Calu3 (cell line): ENCODE data around the gene FAM107B. TPM values are rescaled to one million over a fixed set of nuclear protein-coding genes. Genes with fewer than 3 reads are reported as not detected.
A peak's percentile ranks its signal among the peaks of the same experiment; 100 is the strongest.

Source experiments
- BruUV-seq: library from RNA; stranded (reverse); fragments of 400-500 nt; replicated peaks from 2 replicates; lab custom pipeline; 2021; lab: Mats Ljungman, UMichigan
- CTCF ChIA-PET: fragments of 300-600 bp; sonication (Branson Sonifier 250); formaldehyde crosslinking; loops from one replicate; lab custom pipeline; 2022; ENCODE audit warnings: antibody characterized with exemption; lab: Charles Lee
- DNase-seq: peaks from one replicate; pipeline ENCODE4 v3.0.0; 2022
- H3K27ac Mint-ChIP-seq: one replicate; pipeline ENCODE4 v1.8.0; 2022; ENCODE audit warnings: mixed read lengths; ENCODE audit not compliant: unreplicated experiment
- H3K27me3 Mint-ChIP-seq: one replicate; pipeline ENCODE4 v1.8.0; 2022; ENCODE audit warnings: mixed read lengths; ENCODE audit not compliant: unreplicated experiment
- H3K36me3 Mint-ChIP-seq: one replicate; pipeline ENCODE4 v1.8.0; 2022; ENCODE audit warnings: mild to moderate bottlenecking, moderate library complexity, mixed read lengths; ENCODE audit not compliant: insufficient read depth, unreplicated experiment
- H3K4me1 Mint-ChIP-seq: one replicate; pipeline ENCODE4 v1.8.0; 2022; ENCODE audit warnings: mild to moderate bottlenecking, low read depth, mixed read lengths; ENCODE audit not compliant: unreplicated experiment
- H3K4me3 Mint-ChIP-seq: one replicate; pipeline ENCODE4 v1.8.0; 2022; ENCODE audit warnings: mild to moderate bottlenecking, low read depth, moderate library complexity, mixed read lengths; ENCODE audit not compliant: unreplicated experiment
- H3K9me3 Mint-ChIP-seq: one replicate; pipeline ENCODE4 v1.8.0; 2022; ENCODE audit warnings: low read depth, mixed read lengths; ENCODE audit not compliant: unreplicated experiment
- intact Hi-C: fragments of 100-400 bp; cut with micrococcal nuclease; formaldehyde crosslinking; loops from one replicate; pipeline ENCODE4 v1.10.0; 2022; ENCODE audit not compliant: unreplicated experiment
- total RNA-seq: library from RNA; stranded (reverse); gene quantifications from 2 replicates; pipeline ENCODE4 v1.2.3, GENCODE V29; 2022
- TF ChIP-seq, protein P1 (sequence below): fragments of 200-600 bp; IDR thresholded peaks from one replicate; pipeline ENCODE4 v1.8.0; 2022; ENCODE audit warnings: antibody characterized with exemption; ENCODE audit not compliant: unreplicated experiment

The FAM107B gene
- total RNA-seq, 1 experiment from 2014 or later = 168 TPM

GRCh38 chr10:14491811-14492210 lies 282.9 kb downstream of the FAM107B start:
- Mint-ChIP-seq H3K27me3 (peaks cover 23% of the 10 kb centered on the region), H3K36me3 (no peaks in the 10 kb centered on the region), H3K4me1 (peaks cover 9% of the 10 kb centered on the region), H3K9me3 (no peaks in the 10 kb centered on the region), H3K4me3 (no peak overlapping the region), H3K27ac (no peak overlapping the region)
- no TSS peak for BruUV-seq
- CTCF ChIA-PET = no interaction called here
- no peak for DNase-seq
- TF ChIP-seq, protein P1, sequence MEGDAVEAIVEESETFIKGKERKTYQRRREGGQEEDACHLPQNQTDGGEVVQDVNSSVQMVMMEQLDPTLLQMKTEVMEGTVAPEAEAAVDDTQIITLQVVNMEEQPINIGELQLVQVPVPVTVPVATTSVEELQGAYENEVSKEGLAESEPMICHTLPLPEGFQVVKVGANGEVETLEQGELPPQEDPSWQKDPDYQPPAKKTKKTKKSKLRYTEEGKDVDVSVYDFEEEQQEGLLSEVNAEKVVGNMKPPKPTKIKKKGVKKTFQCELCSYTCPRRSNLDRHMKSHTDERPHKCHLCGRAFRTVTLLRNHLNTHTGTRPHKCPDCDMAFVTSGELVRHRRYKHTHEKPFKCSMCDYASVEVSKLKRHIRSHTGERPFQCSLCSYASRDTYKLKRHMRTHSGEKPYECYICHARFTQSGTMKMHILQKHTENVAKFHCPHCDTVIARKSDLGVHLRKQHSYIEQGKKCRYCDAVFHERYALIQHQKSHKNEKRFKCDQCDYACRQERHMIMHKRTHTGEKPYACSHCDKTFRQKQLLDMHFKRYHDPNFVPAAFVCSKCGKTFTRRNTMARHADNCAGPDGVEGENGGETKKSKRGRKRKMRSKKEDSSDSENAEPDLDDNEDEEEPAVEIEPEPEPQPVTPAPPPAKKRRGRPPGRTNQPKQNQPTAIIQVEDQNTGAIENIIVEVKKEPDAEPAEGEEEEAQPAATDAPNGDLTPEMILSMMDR = no peak
- intact Hi-C loops = no loop called here

- H3K27ac Mint-ChIP-seq = no peak overlapping the region
- H3K36me3 Mint-ChIP-seq = no peaks in the 10 kb centered on the region
- DNase-seq = no peak
- H3K9me3 Mint-ChIP-seq = peaks cover under 1% of the 10 kb centered on the region
- no peak overlapping the region for H3K4me3 Mint-ChIP-seq
- CTCF ChIA-PET = no interaction called here
- H3K27me3 Mint-ChIP-seq = peaks cover 45% of the 10 kb centered on the region
- peaks cover 14% of the 10 kb centered on the region for H3K4me1 Mint-ChIP-seq
- intact Hi-C loops = no loop called here
- BruUV-seq = no TSS peak
- TF ChIP-seq, protein P1 = no peak
Measured at GRCh38 chr10:14489522-14490177, 285.0 kb downstream of the FAM107B start.

- Mint-ChIP-seq H3K27ac (no peak overlapping the region), H3K9me3 (peaks cover 4% of the 10 kb centered on the region), H3K27me3 (peaks cover 61% of the 10 kb centered on the region), H3K4me3 (no peak overlapping the region), H3K36me3 (no peaks in the 10 kb centered on the region), H3K4me1 (peaks cover 14% of the 10 kb centered on the region)
- CTCF ChIA-PET = interaction anchor here (0.6 to 0.7 kb wide), 3 partner anchors 83 to 1088 kb away, joined by 3 read pairs; no protein-coding TSS in a partner anchor
- intact Hi-C loops = no loop called here
- TF ChIP-seq, protein P1 = no peak
- DNase-seq = no peak
- no TSS peak for BruUV-seq
Measured at GRCh38 chr10:14487488-14487883, 287.2 kb downstream of the FAM107B start.

DNA sequence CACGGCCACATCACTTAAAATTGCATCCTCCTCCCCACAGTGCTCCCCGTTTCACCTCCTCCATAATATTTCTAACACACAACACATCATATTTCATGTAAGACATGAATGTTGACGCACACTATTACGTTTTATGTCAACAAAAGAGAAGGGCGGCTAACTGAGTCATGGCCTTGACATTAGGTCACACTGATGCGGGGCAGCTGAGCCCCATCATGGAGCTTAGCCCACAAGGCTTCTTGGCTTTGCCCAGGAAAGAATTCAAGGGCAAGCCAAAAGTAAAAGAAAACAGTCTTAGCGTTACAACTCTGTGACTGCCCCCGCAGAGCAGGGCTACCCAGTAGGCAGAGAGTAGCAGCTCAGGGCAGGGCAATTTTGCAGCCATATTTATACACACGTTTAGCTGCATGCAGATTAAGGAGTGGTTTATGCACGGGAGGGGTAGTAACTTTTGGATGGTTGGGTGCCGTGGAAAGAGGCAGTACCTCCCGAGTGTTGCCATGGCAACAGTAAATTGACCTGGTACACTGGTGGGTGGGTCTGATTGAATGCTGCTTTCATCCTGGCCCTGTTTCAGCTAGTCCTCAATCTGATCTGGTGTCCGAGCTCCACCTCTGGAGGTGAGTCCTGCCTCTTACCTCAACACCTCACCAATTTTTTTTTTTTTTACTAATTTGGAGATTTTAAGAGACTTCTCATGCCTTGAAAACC lies 287.8 kb downstream of the FAM107B start:
- Mint-ChIP-seq H3K9me3 (peaks cover 4% of the 10 kb centered on the region), H3K27me3 (peaks cover 61% of the 10 kb centered on the region), H3K36me3 (no peaks in the 10 kb centered on the region), H3K4me3 (no peak overlapping the region), H3K27ac (no peak overlapping the region), H3K4me1 (peaks cover 14% of the 10 kb centered on the region)
- intact Hi-C loops = no loop called here
- CTCF ChIA-PET = interaction anchor here (0.7 kb wide), 2 partner anchors 82 to 392 kb away, joined by 3 read pairs; no protein-coding TSS in a partner anchor
- TF ChIP-seq, protein P1 = no peak
- peak; percentile 8 for DNase-seq
- no TSS peak for BruUV-seq
